BLaER1 treated with 17β-estradiol and CSF1 and Interleukin-3, amounts not matched to agents 10 nM and 100 nM (cell line): ENCODE measurements around the gene LAMTOR5.

Source experiments
- H3K27ac ChIP-seq, 11 experiments: shearing (Covaris generic); formaldehyde crosslinking; 2 replicates each; pipeline ENCODE4 v1.8.1; 2022
- H3K27me3 ChIP-seq, 11 experiments: shearing (Covaris generic); formaldehyde crosslinking; 2 replicates each; pipeline ENCODE4 v1.8.1; 2022
- H3K36me3 ChIP-seq, 11 experiments: shearing (Covaris generic); formaldehyde crosslinking; 2 replicates each; pipeline ENCODE4 v1.8.1; 2022
- H3K4me1 ChIP-seq, 10 experiments: shearing (Covaris generic); formaldehyde crosslinking; 2 replicates each; pipeline ENCODE4 v1.8.1; 2022
- H3K4me2 ChIP-seq, 11 experiments: shearing (Covaris generic); formaldehyde crosslinking; 2 replicates each; pipeline ENCODE4 v1.8.1; 2022
- H3K4me3 ChIP-seq, 10 experiments: shearing (Covaris generic); formaldehyde crosslinking; 2 replicates each; pipeline ENCODE4 v1.8.1; 2022
- H3K9ac ChIP-seq, 11 experiments: shearing (Covaris generic); formaldehyde crosslinking; 2 replicates each; pipeline ENCODE4 v1.8.1; 2022
- H3K9me3 ChIP-seq, 11 experiments: shearing (Covaris generic); formaldehyde crosslinking; replicated peaks in 1 of 11; 2 replicates each; pipeline ENCODE4 v1.8.1; 2022
- H4K20me1 ChIP-seq, 11 experiments: shearing (Covaris generic); formaldehyde crosslinking; 2 replicates each; pipeline ENCODE4 v1.8.1; 2022
- Cebpa-rat ChIP-seq, 11 experiments: shearing (Covaris generic); IDR thresholded peaks; 2 replicates each; pipeline ENCODE4 v1.8.1; 2022

The LAMTOR5 gene

GRCh38 chr1:110430901-110431300 lies 23.4 kb upstream of the LAMTOR5 start:
- no peaks in the 10 kb centered on the region for H3K9me3 ChIP-seq
- H3K27ac ChIP-seq: no peak overlapping the region
- no peak for TF ChIP-seq Cebpa-rat (IDR thresholded peaks at IDR 0.05)
- no peaks in the 10 kb centered on the region for H3K27me3 ChIP-seq
- no peak overlapping the region for H3K9ac ChIP-seq
- peak overlapping the region in 9 of 11 experiments; percentile 2 to 38 (median 14); a peak in 12 of 22 replicates for H3K4me2 ChIP-seq
- peaks cover 3 to 34% (median 12%) of the 10 kb centered on the region in 10 experiments; a peak in 14 of 20 replicates for H3K4me1 ChIP-seq
- H3K4me3 ChIP-seq: no peak overlapping the region
- no peaks in the 10 kb centered on the region for H4K20me1 ChIP-seq
- no peaks in the 10 kb centered on the region for H3K36me3 ChIP-seq

- Histone ChIP-seq H3K9me3 (no peaks in the 10 kb centered on the region), H3K4me1 (peaks cover 5 to 34% (median 15%) of the 10 kb centered on the region in 10 experiments; a peak in 14 of 20 replicates), H3K4me3 (no peak overlapping the region), H3K27ac (no peak overlapping the region), H3K9ac (no peak overlapping the region), H4K20me1 (no peaks in the 10 kb centered on the region), H3K4me2 (peak overlapping the region in 10 of 11 experiments; percentile 2 to 38 (median 14); a peak in 13 of 22 replicates), H3K27me3 (no peaks in the 10 kb centered on the region), H3K36me3 (no peaks in the 10 kb centered on the region)
- no peak for TF ChIP-seq Cebpa-rat (IDR thresholded peaks at IDR 0.05)
Measured at GRCh38 chr1:110430366-110430765, 22.9 kb upstream of the LAMTOR5 start.

DNA sequence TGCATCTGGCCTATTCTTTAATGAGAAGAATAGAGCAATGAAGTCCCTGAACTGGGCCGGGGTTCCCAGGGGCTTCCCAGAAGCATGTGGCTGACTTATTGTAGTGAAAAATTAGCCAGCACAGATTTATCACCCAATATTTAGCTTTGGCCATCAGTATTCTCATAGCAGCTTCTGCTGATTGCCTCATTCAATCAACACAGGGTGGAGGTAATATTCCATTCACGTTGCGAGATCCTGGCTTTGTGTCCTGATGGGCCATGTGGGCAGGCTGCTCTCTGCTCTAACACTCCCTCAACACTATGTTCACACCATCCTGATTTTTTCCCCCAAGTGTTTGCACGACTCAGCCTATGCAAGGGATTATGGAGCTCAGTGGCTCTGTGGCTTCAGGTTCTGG lies 21.5 kb upstream of the LAMTOR5 start:
- no peaks in the 10 kb centered on the region for H3K27me3 ChIP-seq
- H3K4me2 ChIP-seq: no peak overlapping the region
- no peak for TF ChIP-seq Cebpa-rat (IDR thresholded peaks at IDR 0.05)
- no peak overlapping the region for H3K4me3 ChIP-seq
- H3K9me3 ChIP-seq: no peaks in the 10 kb centered on the region
- H3K4me1 ChIP-seq: peaks cover 5 to 32% (median 15%) of the 10 kb centered on the region in 10 experiments; a peak in 14 of 20 replicates
- H3K27ac ChIP-seq: no peak overlapping the region
- no peaks in the 10 kb centered on the region for H4K20me1 ChIP-seq
- H3K36me3 ChIP-seq: no peaks in the 10 kb centered on the region
- no peak overlapping the region for H3K9ac ChIP-seq

DNA sequence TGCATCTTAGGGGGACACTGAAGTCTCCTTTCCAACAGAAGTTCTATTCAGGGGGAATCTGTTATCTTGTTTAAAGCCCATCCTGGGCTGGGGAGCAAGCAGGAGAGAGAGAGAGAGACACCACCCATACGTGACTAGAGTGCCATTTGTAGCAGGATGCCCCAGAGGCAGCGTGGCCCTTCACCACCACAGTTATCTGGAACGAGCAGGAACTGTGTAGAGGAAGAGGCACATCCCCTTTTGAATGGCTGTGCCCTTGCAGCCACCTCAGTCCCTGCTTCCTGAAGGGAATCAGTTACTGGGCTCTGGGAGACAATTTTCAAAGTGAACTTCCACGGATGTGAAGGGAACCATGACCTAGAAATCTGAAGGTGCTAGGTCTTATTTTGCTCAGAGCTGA lies 19.4 kb upstream of the LAMTOR5 start:
- no peak overlapping the region for H3K27ac ChIP-seq

GRCh38 chr1:110425612-110426152 lies 18.2 kb upstream of the LAMTOR5 start:
- no peak overlapping the region for H3K27ac ChIP-seq
- no peaks in the 10 kb centered on the region; a peak in 1 of 22 replicates for H3K36me3 ChIP-seq
- H4K20me1 ChIP-seq: no peaks in the 10 kb centered on the region
- H3K4me2 ChIP-seq: peak overlapping the region in 7 of 11 experiments; percentile 6 to 41 (median 31); a peak in 11 of 22 replicates
- peaks cover 5 to 31% (median 12%) of the 10 kb centered on the region in 10 experiments; a peak in 14 of 20 replicates for H3K4me1 ChIP-seq
- peaks cover 10 to 19% (median 14%) of the 10 kb centered on the region in 11 experiments for H3K9me3 ChIP-seq
- TF ChIP-seq Cebpa-rat (IDR thresholded peaks at IDR 0.05): no peak
- no peaks in the 10 kb centered on the region for H3K27me3 ChIP-seq
- no peak overlapping the region for H3K9ac ChIP-seq
- no peak overlapping the region for H3K4me3 ChIP-seq

More for the DNA sequence above, 19.4 kb upstream of the LAMTOR5 start:
- Histone ChIP-seq H3K4me1 (peaks cover 5 to 26% (median 15%) of the 10 kb centered on the region in 10 experiments; a peak in 14 of 20 replicates), H3K27me3 (no peaks in the 10 kb centered on the region), H4K20me1 (no peaks in the 10 kb centered on the region), H3K4me2 (peak overlapping the region in 2 of 11 experiments; percentile 1 to 19; a peak in 1 of 22 replicates), H3K9me3 (peaks cover 0 to 8% (median 3%) of the 10 kb centered on the region in 11 experiments; a peak in 11 of 22 replicates), H3K36me3 (no peaks in the 10 kb centered on the region), H3K9ac (no peak overlapping the region), H3K4me3 (no peak overlapping the region)
- no peak for TF ChIP-seq Cebpa-rat (IDR thresholded peaks at IDR 0.05)

- peaks cover 0 to 27% (median 7%) of the 10 kb centered on the region in 10 experiments; a peak in 12 of 20 replicates for H3K4me1 ChIP-seq
- H3K4me2 ChIP-seq: no peak overlapping the region
- no peaks in the 10 kb centered on the region; a peak in 1 of 22 replicates for H3K36me3 ChIP-seq
- H3K27me3 ChIP-seq: no peaks in the 10 kb centered on the region
- TF ChIP-seq Cebpa-rat (IDR thresholded peaks at IDR 0.05): no peak
- no peak overlapping the region for H3K4me3 ChIP-seq
- no peak overlapping the region for H3K27ac ChIP-seq
- H3K9me3 ChIP-seq: peaks cover 10 to 23% (median 15%) of the 10 kb centered on the region in 11 experiments
- H4K20me1 ChIP-seq: no peaks in the 10 kb centered on the region
- H3K9ac ChIP-seq: no peak overlapping the region
Measured at GRCh38 chr1:110424699-110425611, 17.5 kb upstream of the LAMTOR5 start.

DNA sequence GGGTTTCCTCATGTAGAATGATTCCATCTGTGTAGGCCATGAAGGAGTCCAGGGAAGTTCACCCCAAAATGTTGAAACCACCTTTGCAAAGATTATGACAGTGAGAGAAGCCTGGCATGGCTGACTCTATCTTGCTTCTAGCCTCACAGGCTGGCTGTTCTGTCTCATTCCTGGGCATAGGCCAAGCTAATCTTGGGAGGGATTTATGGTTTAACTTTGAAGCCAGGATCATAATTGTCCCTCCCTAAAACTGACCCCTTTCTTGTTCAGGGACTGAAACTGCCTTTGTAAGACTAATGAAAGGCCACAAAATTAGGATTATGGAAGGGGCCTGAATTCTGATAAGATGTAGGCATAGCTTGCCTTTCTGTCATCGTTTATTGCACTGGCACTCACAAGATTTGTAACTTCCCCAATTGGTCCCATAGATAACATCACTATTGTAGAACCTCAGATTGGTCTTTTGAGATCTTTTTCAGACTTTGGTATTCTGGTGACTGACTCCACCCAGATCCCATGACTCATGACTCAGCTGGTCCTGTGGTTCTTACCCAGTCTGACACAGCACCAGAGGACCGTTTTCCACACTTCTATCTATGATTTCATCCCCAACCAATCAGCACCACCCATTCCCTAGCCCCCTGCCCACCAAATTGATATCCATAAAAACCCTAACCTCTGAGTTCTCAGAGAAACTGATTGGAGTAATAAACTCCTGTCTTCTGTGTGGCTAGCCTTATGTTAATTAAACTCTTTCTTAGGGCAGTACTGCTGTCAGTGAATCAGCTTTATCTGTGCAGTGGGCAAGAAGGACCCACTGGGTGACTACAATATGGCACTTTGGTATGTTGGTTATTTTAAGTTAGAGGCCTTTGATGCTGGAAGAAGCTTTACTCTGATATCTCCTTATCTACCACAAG lies 13.6 kb upstream of the LAMTOR5 start:
- no peaks in the 10 kb centered on the region for H4K20me1 ChIP-seq
- no peak for TF ChIP-seq Cebpa-rat (IDR thresholded peaks at IDR 0.05)
- peak overlapping the region in 2 of 11 experiments; percentile 1 to 27; a peak in 2 of 22 replicates for H3K4me2 ChIP-seq

GRCh38 chr1:110420023-110420662 lies 12.6 kb upstream of the LAMTOR5 start:
- peak overlapping the region in 1 of 11 experiments; percentile 53; a peak in 1 of 22 replicates for H3K27ac ChIP-seq
- no peak overlapping the region for H3K4me3 ChIP-seq
- H3K36me3 ChIP-seq: no peaks in the 10 kb centered on the region; a peak in 1 of 22 replicates
- peak overlapping the region in 1 of 11 experiments; percentile 27; a peak in 1 of 22 replicates for H3K4me2 ChIP-seq
- H3K9me3 ChIP-seq: peaks cover 10 to 24% (median 15%) of the 10 kb centered on the region in 11 experiments
- H4K20me1 ChIP-seq: no peaks in the 10 kb centered on the region
- H3K9ac ChIP-seq: no peak overlapping the region; a peak in 1 of 22 replicates
- TF ChIP-seq Cebpa-rat (IDR thresholded peaks at IDR 0.05): no peak
- H3K27me3 ChIP-seq: no peaks in the 10 kb centered on the region
- peaks cover 0 to 17% (median 0%) of the 10 kb centered on the region in 10 experiments; a peak in 2 of 20 replicates for H3K4me1 ChIP-seq

More for the DNA sequence above, 13.6 kb upstream of the LAMTOR5 start:
- Histone ChIP-seq H3K9me3 (peaks cover 10 to 24% (median 15%) of the 10 kb centered on the region in 11 experiments), H3K27ac (peak overlapping the region in 2 of 11 experiments; percentile 25 to 53; a peak in 3 of 22 replicates), H3K27me3 (no peaks in the 10 kb centered on the region), H3K36me3 (no peaks in the 10 kb centered on the region; a peak in 1 of 22 replicates), H3K4me3 (no peak overlapping the region), H3K9ac (no peak overlapping the region; a peak in 1 of 22 replicates), H3K4me1 (peaks cover 0 to 17% (median 5%) of the 10 kb centered on the region in 10 experiments; a peak in 10 of 20 replicates)
